GM21367 (cell line): ENCODE data around the gene CRTAC1.

Experiments used
- ATAC-seq: cut with Tn5 transposase; IDR thresholded peaks from one replicate; pipeline ENCODE4 v1.9.1; 2021; ENCODE audit not compliant: unreplicated experiment

CRTAC1 gene

GRCh38 chr10:97903128-97904017, 127.0 kb downstream of the CRTAC1 start:
- no peak for ATAC-seq

GRCh38 chr10:97901381-97901780, 129.0 kb downstream of the CRTAC1 start:
- no peak for ATAC-seq

GRCh38 chr10:97898429-97898828, 132.0 kb downstream of the CRTAC1 start:
- ATAC-seq: no peak

GRCh38 chr10:97896756-97897358, 133.6 kb downstream of the CRTAC1 start:
- ATAC-seq: no peak

- no peak for ATAC-seq
Measured at GRCh38 chr10:97895915-97896314, 134.5 kb downstream of the CRTAC1 start.

GRCh38 chr10:97895084-97895483, 135.3 kb downstream of the CRTAC1 start:
- ATAC-seq: no peak

- no peak for ATAC-seq
Measured at GRCh38 chr10:97894092-97894491, 136.3 kb downstream of the CRTAC1 start.

GRCh38 chr10:97892939-97893338, 137.5 kb downstream of the CRTAC1 start:
- no peak for ATAC-seq

GRCh38 chr10:97892506-97892905, 137.9 kb downstream of the CRTAC1 start:
- ATAC-seq: no peak

- ATAC-seq: no peak
Measured at GRCh38 chr10:97891497-97892167, 138.8 kb downstream of the CRTAC1 start.

GRCh38 chr10:97889461-97890265, 140.8 kb downstream of the CRTAC1 start:
- no peak for ATAC-seq

GRCh38 chr10:97888641-97889262, 141.7 kb downstream of the CRTAC1 start:
- ATAC-seq: no peak

GRCh38 chr10:97888134-97888533, 142.3 kb downstream of the CRTAC1 start:
- no peak for ATAC-seq

GRCh38 chr10:97887399-97887798, 143.0 kb downstream of the CRTAC1 start:
- ATAC-seq: no peak

- no peak for ATAC-seq
Measured at GRCh38 chr10:97886286-97886685, 144.1 kb downstream of the CRTAC1 start.

GRCh38 chr10:97883092-97883485, 147.3 kb downstream of the CRTAC1 start:
- ATAC-seq: no peak

- no peak for ATAC-seq
Measured at GRCh38 chr10:97882142-97883091, 148.0 kb downstream of the CRTAC1 start.

- no peak for ATAC-seq
Measured at GRCh38 chr10:97880109-97880508, 150.3 kb downstream of the CRTAC1 start.

GRCh38 chr10:97879241-97879640, 151.2 kb downstream of the CRTAC1 start:
- ATAC-seq: no peak
